ENCODE results near the gene ATP5F1C.
A peak's percentile ranks its signal among the peaks of the same experiment; 100 is the strongest.
"Not testable (repeated sequence)": the region's sequence is repeated elsewhere in the genome, so short reads cannot be mapped to it uniquely, and the experiment has no call there.

Gene ATP5F1C

GRCh38 chr10:7794251-7795026 is 6.5 kb downstream of the ATP5F1C start:
- DNase-seq (ENCODE audit: low spot score): no peak
- FAIRE-seq: no peak

GRCh38 chr10:7795605-7796004 is 7.6 kb downstream of the ATP5F1C start:
- FAIRE-seq (no peak), DNase-seq (ENCODE audit: low spot score) (no peak)

- DNase-seq (ENCODE audit: low spot score) (peak; percentile 80), FAIRE-seq (no peak)
Observed at GRCh38 chr10:7797582-7797981, 9.6 kb downstream of the ATP5F1C start.

GRCh38 chr10:7802606-7803005 is 14.6 kb downstream of the ATP5F1C start:
- DNase-seq (ENCODE audit: low spot score): no peak
- no peak for FAIRE-seq

GRCh38 chr10:7804216-7804615 is 16.2 kb downstream of the ATP5F1C start:
- FAIRE-seq (no peak), DNase-seq (ENCODE audit: low spot score) (no peak)

- DNase-seq (ENCODE audit: low spot score) (no peak), FAIRE-seq (no peak)
Observed at GRCh38 chr10:7804741-7805140, 16.8 kb downstream of the ATP5F1C start.

- no peak for DNase-seq (ENCODE audit: low spot score)
- FAIRE-seq: no peak
Observed at GRCh38 chr10:7808686-7809267, 20.8 kb downstream of the ATP5F1C start.

- FAIRE-seq (no peak), DNase-seq (ENCODE audit: low spot score) (no peak)
Observed at GRCh38 chr10:7810443-7810842, 22.5 kb downstream of the ATP5F1C start.

- FAIRE-seq (no peak), DNase-seq (ENCODE audit: low spot score) (no peak)
Observed at GRCh38 chr10:7811000-7811399, 23.0 kb downstream of the ATP5F1C start.

- not testable (repeated sequence) for FAIRE-seq; DNase-seq (ENCODE audit: low spot score)
Observed at GRCh38 chr10:7811743-7812142, 23.8 kb downstream of the ATP5F1C start.

- FAIRE-seq (no peak), DNase-seq (ENCODE audit: low spot score) (no peak)
Observed at GRCh38 chr10:7813481-7813880, 25.5 kb downstream of the ATP5F1C start.

GRCh38 chr10:7817576-7817975 is 29.6 kb downstream of the ATP5F1C start:
- FAIRE-seq: no peak
- no peak for DNase-seq (ENCODE audit: low spot score)

- DNase-seq (ENCODE audit: low spot score): no peak
- FAIRE-seq: no peak
Observed at GRCh38 chr10:7817984-7818294, 30.0 kb downstream of the ATP5F1C start.

- FAIRE-seq: peak; percentile 56
- peak; percentile 92 for DNase-seq (ENCODE audit: low spot score)
Observed at GRCh38 chr10:7818295-7819120, 30.5 kb downstream of the ATP5F1C start, which contains the start of gene TAF3. Gene TAF3 (plus strand): TSS chr10:7818505. CDS start chr10:7818710, 205 bp downstream.

- FAIRE-seq (no peak), DNase-seq (ENCODE audit: low spot score) (peak; percentile 48)
Observed at GRCh38 chr10:7819121-7819460, 31.1 kb downstream of the ATP5F1C start.

- no peak for DNase-seq (ENCODE audit: low spot score)
- no peak for FAIRE-seq
Observed at GRCh38 chr10:7824251-7824650, 36.3 kb downstream of the ATP5F1C start.

- FAIRE-seq (no peak), DNase-seq (ENCODE audit: low spot score) (peak; percentile 41)
Observed at GRCh38 chr10:7826971-7827370, 39.0 kb downstream of the ATP5F1C start.

- FAIRE-seq (no peak), DNase-seq (ENCODE audit: low spot score) (no peak)
Observed at GRCh38 chr10:7829289-7829834, 41.4 kb downstream of the ATP5F1C start.

GRCh38 chr10:7832060-7832459 is 44.1 kb downstream of the ATP5F1C start:
- no peak for FAIRE-seq

GRCh38 chr10:7833210-7833609 is 45.2 kb downstream of the ATP5F1C start:
- FAIRE-seq (no peak), DNase-seq (ENCODE audit: low spot score) (no peak)

More at GRCh38 chr10:7832060-7832459, 44.1 kb downstream of the ATP5F1C start:
- no peak for DNase-seq (ENCODE audit: low spot score)

- FAIRE-seq: no peak
Observed at GRCh38 chr10:7834262-7834661, 46.3 kb downstream of the ATP5F1C start.

GRCh38 chr10:7836571-7836970 is 48.6 kb downstream of the ATP5F1C start:
- DNase-seq (ENCODE audit: low spot score): no peak
- no peak for FAIRE-seq

More at GRCh38 chr10:7834262-7834661, 46.3 kb downstream of the ATP5F1C start:
- no peak for DNase-seq (ENCODE audit: low spot score)
